Astrocyte (in vitro differentiated cells and primary cell): Measurements from ENCODE around the gene NBPF1. TPM values are rescaled to one million over a fixed set of nuclear protein-coding genes. Genes with fewer than 3 reads are reported as not detected.
"Not testable (repeated sequence)": the region's sequence is repeated elsewhere in the genome, so short reads cannot be mapped to it uniquely, and the experiment has no call there.

Experiments
- DNase-seq: peaks from one replicate; pipeline ENCODE4 v3.0.0-alpha.2; 2010; ENCODE audit warnings: low read depth
- FAIRE-seq: peaks from 2 replicates; lab custom pipeline; 2011; peaks lifted over from hg19 to GRCh38; lab: Jason Lieb, UNC
- H2AFZ ChIP-seq: 2 replicates; pipeline ENCODE4 v1.6.0; 2012; ENCODE audit warnings: low read depth, low read length, inconsistent platforms
- H3K27ac ChIP-seq: 2 replicates; pipeline ENCODE4 v1.5.1; 2011; ENCODE audit warnings: low read depth, low read length, inconsistent platforms
- H3K27me3 ChIP-seq: 2 replicates; pipeline ENCODE4 v1.6.0; 2011; ENCODE audit warnings: low read length, inconsistent platforms; ENCODE audit not compliant: insufficient read depth
- H3K36me3 ChIP-seq: 2 replicates; pipeline ENCODE4 v1.5.1; 2011; ENCODE audit warnings: low read length, inconsistent platforms; ENCODE audit not compliant: insufficient read depth
- H3K4me1 ChIP-seq: 2 replicates; pipeline ENCODE4 v1.5.1; 2011; ENCODE audit warnings: low read length, inconsistent platforms; ENCODE audit not compliant: insufficient read depth
- H3K4me2 ChIP-seq: 2 replicates; pipeline ENCODE4 v1.6.0; 2012; ENCODE audit warnings: low read length, inconsistent platforms
- H3K4me3 ChIP-seq: 2 replicates; pipeline ENCODE4 v1.5.1; 2011; ENCODE audit warnings: low read depth, mild to moderate bottlenecking, low read length, inconsistent platforms; ENCODE audit not compliant: insufficient read depth
- H3K79me2 ChIP-seq: 2 replicates; pipeline ENCODE4 v1.6.0; 2012; ENCODE audit warnings: mild to moderate bottlenecking, low read length, inconsistent platforms; ENCODE audit not compliant: insufficient read depth
- H3K9ac ChIP-seq: 2 replicates; pipeline ENCODE4 v1.6.0; 2012; ENCODE audit warnings: mild to moderate bottlenecking, low read length, inconsistent platforms
- H3K9me3 ChIP-seq: 2 replicates; pipeline ENCODE4 v1.5.1; 2012; ENCODE audit warnings: low read depth, mild to moderate bottlenecking, low read length, inconsistent platforms; ENCODE audit not compliant: insufficient read depth
- H4K20me1 ChIP-seq: 2 replicates; pipeline ENCODE4 v1.6.0; 2012; ENCODE audit warnings: low read length, inconsistent platforms; ENCODE audit not compliant: insufficient read depth
- H3K27ac Mint-ChIP-seq: one replicate; pipeline ENCODE4 v1.8.0; 2021; ENCODE audit warnings: mild to moderate bottlenecking, mixed read lengths; ENCODE audit not compliant: unreplicated experiment
- H3K27me3 Mint-ChIP-seq: one replicate; pipeline ENCODE4 v1.8.0; 2021; ENCODE audit warnings: low read depth, mixed read lengths; ENCODE audit not compliant: unreplicated experiment
- H3K36me3 Mint-ChIP-seq: one replicate; pipeline ENCODE4 v1.8.0; 2021; ENCODE audit warnings: low read depth, mixed read lengths; ENCODE audit not compliant: unreplicated experiment
- H3K4me1 Mint-ChIP-seq: one replicate; pipeline ENCODE4 v1.8.0; 2021; ENCODE audit warnings: low read depth, mixed read lengths; ENCODE audit not compliant: unreplicated experiment
- H3K4me3 Mint-ChIP-seq: one replicate; pipeline ENCODE4 v1.8.0; 2021; ENCODE audit warnings: mild to moderate bottlenecking, moderate library complexity, mixed read lengths; ENCODE audit not compliant: unreplicated experiment
- H3K9me3 Mint-ChIP-seq: one replicate; pipeline ENCODE4 v1.8.0; 2021; ENCODE audit warnings: mild to moderate bottlenecking, mixed read lengths; ENCODE audit not compliant: unreplicated experiment
- EZH2 ChIP-seq: IDR thresholded peaks from 2 replicates; pipeline ENCODE4 v1.6.1; 2012; ENCODE audit warnings: mild to moderate bottlenecking, low read length, inconsistent platforms; ENCODE audit not compliant: insufficient read depth
- total RNA-seq: library from RNA; stranded (reverse); gene quantifications from 2 replicates; pipeline ENCODE4 v1.2.1, GENCODE V29; 2021
- TF ChIP-seq, protein P1 (sequence below): IDR thresholded peaks from 2 replicates; pipeline ENCODE4 v1.5.1; 2011; ENCODE audit warnings: low read depth, mild to moderate bottlenecking, inconsistent platforms, low read length, moderate library complexity; ENCODE audit not compliant: insufficient read depth

Gene NBPF1
- total RNA-seq, 1 donor from 2014 or later = 23.1 TPM

DNA sequence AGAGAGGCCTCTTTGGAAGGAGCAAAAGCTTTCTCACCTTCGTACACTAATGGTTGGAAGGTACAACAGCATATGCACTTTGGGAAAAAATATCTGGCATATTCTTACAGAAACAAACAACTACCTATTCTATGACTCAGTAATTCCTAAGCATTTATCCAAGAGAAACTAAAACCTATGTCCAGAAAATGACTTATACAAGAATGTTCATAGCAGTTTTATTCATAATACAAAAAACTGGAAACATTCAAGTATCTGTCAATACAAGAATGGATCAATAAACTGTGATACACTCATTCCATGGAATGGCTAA, 8.2 kb downstream of the NBPF1 start:
- Histone ChIP-seq H4K20me1 (peaks cover 30% of the 10 kb centered on the region), H3K9ac (no peak overlapping the region), H3K36me3 (peaks cover 17% of the 10 kb centered on the region), H3K4me2 (no peak overlapping the region), H3K4me3 (no peak overlapping the region), H3K4me1 (no peaks in the 10 kb centered on the region), H3K27ac (no peak overlapping the region), H3K27me3 (no peaks in the 10 kb centered on the region), H2AFZ (no peak overlapping the region), H3K79me2 (peaks cover 21% of the 10 kb centered on the region), H3K9me3 (no peaks in the 10 kb centered on the region)
- Mint-ChIP-seq H3K9me3 (no peaks in the 10 kb centered on the region), H3K4me1 (no peaks in the 10 kb centered on the region), H3K27ac (no peak overlapping the region), H3K36me3 (no peaks in the 10 kb centered on the region), H3K27me3 (no peaks in the 10 kb centered on the region), H3K4me3 (no peak overlapping the region)
- TF ChIP-seq, protein P1, sequence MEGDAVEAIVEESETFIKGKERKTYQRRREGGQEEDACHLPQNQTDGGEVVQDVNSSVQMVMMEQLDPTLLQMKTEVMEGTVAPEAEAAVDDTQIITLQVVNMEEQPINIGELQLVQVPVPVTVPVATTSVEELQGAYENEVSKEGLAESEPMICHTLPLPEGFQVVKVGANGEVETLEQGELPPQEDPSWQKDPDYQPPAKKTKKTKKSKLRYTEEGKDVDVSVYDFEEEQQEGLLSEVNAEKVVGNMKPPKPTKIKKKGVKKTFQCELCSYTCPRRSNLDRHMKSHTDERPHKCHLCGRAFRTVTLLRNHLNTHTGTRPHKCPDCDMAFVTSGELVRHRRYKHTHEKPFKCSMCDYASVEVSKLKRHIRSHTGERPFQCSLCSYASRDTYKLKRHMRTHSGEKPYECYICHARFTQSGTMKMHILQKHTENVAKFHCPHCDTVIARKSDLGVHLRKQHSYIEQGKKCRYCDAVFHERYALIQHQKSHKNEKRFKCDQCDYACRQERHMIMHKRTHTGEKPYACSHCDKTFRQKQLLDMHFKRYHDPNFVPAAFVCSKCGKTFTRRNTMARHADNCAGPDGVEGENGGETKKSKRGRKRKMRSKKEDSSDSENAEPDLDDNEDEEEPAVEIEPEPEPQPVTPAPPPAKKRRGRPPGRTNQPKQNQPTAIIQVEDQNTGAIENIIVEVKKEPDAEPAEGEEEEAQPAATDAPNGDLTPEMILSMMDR = no peak
- TF ChIP-seq EZH2 = no peak
- FAIRE-seq (no peak), DNase-seq (no peak)

DNA sequence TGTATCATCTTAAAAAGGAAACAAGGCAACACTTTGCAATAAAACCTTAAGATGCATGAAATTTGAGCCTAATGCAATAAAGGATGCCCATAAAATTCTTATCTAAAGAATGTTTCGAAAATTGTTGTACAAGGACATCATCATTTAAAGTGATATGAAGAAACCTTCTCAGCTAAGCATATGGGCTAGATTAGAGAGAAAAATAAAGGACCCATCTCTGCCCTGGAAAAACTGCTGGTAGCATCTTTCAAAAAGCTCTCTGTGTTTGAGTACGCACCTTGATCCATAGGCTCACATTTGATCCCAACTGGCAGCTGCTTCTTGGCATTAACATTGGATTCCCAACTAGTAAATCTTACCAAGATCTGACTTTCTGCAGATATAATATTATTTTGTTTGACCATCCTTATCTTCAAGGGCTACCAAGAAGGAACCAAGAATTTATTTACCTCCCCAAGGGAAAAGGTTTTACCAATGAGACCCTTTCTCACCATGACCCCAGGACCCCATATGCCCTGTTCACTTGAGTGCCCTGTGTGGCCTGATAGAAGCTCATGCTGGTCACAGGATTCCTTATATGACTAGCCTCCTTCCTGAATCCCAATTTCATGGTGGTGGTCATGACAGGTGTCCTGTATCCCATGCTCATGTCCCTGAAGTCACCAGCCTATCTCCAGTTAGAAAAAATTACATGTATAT, 8.7 kb downstream of the NBPF1 start:
- H3K9me3 Mint-ChIP-seq, H3K27me3 ChIP-seq, H3K27me3 Mint-ChIP-seq, H3K27ac Mint-ChIP-seq, H3K27ac ChIP-seq, H3K4me2 ChIP-seq, H2AFZ ChIP-seq, FAIRE-seq, H3K9me3 ChIP-seq, DNase-seq, H3K9ac ChIP-seq, H3K4me1 Mint-ChIP-seq, H3K4me3 ChIP-seq, H3K4me1 ChIP-seq, H3K36me3 Mint-ChIP-seq, H3K4me3 Mint-ChIP-seq: not testable (repeated sequence)
- peaks cover 30% of the 10 kb centered on the region for H4K20me1 ChIP-seq
- H3K79me2 ChIP-seq = peaks cover 16% of the 10 kb centered on the region
- peaks cover 17% of the 10 kb centered on the region for H3K36me3 ChIP-seq

DNA sequence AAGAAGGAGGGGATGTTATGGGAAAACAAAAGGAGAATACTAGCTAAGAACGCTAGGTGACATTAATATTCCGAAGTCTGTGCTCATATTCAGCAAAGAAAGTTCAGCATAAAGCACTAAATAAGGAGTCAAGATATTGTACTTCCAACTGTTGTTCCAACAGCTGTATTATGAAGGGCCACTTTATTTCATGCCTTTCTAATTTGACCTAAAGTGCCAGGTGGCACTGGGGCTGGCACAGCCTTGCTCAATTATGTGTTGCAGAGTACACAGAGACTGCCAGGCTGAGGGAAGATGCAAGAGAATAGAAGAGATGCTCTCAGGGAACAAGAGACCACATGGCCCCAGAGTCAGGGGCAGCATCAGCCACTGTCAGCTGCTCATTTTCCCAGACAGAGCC, 9.7 kb downstream of the NBPF1 start:
- H3K27ac ChIP-seq, H3K27ac Mint-ChIP-seq, H3K36me3 Mint-ChIP-seq, H3K27me3 ChIP-seq, H3K4me2 ChIP-seq, H3K79me2 ChIP-seq, H2AFZ ChIP-seq, H3K9me3 ChIP-seq, H3K9me3 Mint-ChIP-seq, H3K9ac ChIP-seq, H3K4me3 ChIP-seq, FAIRE-seq, DNase-seq, H3K27me3 Mint-ChIP-seq, H3K4me1 Mint-ChIP-seq, H3K4me3 Mint-ChIP-seq, H3K4me1 ChIP-seq: not testable (repeated sequence)
- peaks cover 22% of the 10 kb centered on the region for H4K20me1 ChIP-seq
- H3K36me3 ChIP-seq = peaks cover 17% of the 10 kb centered on the region

DNA sequence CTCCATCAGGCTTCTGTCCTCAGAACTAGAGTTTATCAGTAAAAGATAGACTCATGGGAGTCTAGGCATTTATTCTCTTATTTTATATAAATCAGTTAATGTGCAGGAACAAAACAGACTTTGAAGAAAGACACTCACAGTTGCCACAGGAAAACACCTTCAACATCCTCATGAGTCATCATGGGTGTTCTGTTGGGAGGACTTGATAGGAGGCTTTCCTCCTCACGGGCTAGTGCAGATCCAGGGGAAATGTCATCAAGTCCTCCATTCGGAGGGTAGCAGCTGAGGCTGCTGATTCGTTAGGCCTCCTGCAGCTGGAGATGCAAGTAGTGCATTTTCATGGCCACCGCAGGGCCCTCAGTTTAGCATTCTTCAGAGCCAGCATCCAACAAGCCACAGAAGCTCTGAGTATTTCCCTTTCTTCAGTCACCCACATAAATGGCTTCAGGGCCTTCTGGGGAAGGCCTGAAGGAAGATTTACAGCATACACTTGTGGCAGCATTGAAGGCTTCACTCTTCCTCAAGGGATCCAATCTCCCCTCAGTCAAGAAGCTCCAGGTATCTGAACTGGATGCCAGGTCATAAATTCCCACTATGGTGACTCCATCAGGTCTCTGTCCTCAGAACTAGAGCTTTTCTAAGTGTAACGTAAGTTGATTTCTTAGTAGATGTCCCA, 10.9 kb downstream of the NBPF1 start:
- H3K4me1 ChIP-seq, H3K9me3 ChIP-seq, H2AFZ ChIP-seq, H3K9me3 Mint-ChIP-seq, FAIRE-seq, H3K4me3 Mint-ChIP-seq, H3K27ac Mint-ChIP-seq, H3K36me3 Mint-ChIP-seq, H3K4me1 Mint-ChIP-seq, H3K27me3 ChIP-seq, H3K27ac ChIP-seq, H3K4me2 ChIP-seq, H3K4me3 ChIP-seq, H3K27me3 Mint-ChIP-seq, H3K79me2 ChIP-seq, H3K9ac ChIP-seq, DNase-seq: not testable (repeated sequence)
- Histone ChIP-seq H4K20me1 (peaks cover 10% of the 10 kb centered on the region), H3K36me3 (peaks cover 11% of the 10 kb centered on the region)

DNA sequence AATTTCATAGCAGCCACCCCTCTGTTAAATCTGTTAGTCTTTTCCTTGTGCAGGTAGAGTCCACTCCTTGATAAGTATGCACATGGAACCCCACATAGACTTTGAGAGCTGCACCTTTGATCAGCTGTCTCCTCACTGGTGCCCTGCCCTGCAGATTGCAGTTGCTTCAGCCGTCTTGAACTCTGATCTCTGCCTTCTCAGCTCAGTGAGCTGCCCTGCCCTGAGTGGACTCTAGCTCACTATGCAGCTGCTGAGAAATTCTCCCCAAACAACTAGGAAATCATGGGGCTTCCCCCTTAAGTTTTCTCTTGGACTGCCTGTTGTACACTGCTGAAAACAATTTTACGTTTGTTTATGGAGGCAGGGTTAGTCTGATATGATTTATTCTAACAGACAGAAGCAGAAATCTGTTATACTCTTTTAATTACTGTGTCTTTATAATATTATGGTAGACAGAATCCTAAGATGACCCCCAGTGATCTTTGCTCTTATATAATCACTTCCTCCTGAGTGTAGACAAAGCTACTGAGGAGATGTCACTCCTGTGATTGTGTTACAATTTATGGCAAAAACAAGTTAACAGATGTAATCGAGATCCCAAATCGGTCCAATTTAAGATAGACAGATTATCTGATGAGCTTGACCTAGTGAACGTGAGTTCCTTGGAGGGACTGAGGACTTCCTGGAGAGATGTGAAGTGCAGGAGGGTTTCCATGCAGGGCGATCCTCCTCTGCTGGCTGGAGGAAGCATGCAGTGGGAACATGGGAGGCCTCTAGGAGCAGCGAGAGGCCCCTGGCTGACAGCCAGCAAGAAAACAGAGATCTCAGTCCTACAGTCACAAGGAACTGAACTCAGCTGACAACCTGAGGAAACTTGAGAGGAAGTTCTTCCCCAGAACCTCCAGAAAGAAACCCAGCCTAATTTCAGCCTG, 12.2 kb downstream of the NBPF1 start:
- not testable (repeated sequence) for H3K27ac ChIP-seq, H4K20me1 ChIP-seq, H3K9me3 ChIP-seq, H3K27me3 Mint-ChIP-seq, H3K4me1 Mint-ChIP-seq, H3K36me3 Mint-ChIP-seq, H3K27ac Mint-ChIP-seq, H3K36me3 ChIP-seq, H3K9ac ChIP-seq, FAIRE-seq, DNase-seq, H2AFZ ChIP-seq, H3K9me3 Mint-ChIP-seq, H3K4me2 ChIP-seq, H3K4me3 Mint-ChIP-seq, H3K79me2 ChIP-seq, H3K4me3 ChIP-seq, H3K4me1 ChIP-seq, H3K27me3 ChIP-seq
